Testis (tissue), 2 donors: Measurements from ENCODE around the gene ANO2.

ENCODE experiments used
- POLR2A ChIP-seq: fragments of 450-650 bp; IDR thresholded peaks from one replicate; pipeline ENCODE4 v1.6.1; 2017; ENCODE audit warnings: antibody characterized with exemption, mild to moderate bottlenecking, moderate library complexity
- TF ChIP-seq, protein P1 (sequence below), 3 experiments: fragments of 450-650 bp in 2 of 3; fragments of 200-600 bp in 1 of 3; sonication (generic) in 1 of 3; IDR thresholded peaks; one replicate each; pipeline ENCODE4 v1.5.1; 2016 to 2019; ENCODE audit warnings: antibody characterized with exemption in 3 of 3, mild to moderate bottlenecking in 2 of 3, moderate library complexity in 1 of 3

GRCh38 chr12:5916785-5917290, 28.2 kb downstream of the ANO2 start:
- TF ChIP-seq, protein P1, sequence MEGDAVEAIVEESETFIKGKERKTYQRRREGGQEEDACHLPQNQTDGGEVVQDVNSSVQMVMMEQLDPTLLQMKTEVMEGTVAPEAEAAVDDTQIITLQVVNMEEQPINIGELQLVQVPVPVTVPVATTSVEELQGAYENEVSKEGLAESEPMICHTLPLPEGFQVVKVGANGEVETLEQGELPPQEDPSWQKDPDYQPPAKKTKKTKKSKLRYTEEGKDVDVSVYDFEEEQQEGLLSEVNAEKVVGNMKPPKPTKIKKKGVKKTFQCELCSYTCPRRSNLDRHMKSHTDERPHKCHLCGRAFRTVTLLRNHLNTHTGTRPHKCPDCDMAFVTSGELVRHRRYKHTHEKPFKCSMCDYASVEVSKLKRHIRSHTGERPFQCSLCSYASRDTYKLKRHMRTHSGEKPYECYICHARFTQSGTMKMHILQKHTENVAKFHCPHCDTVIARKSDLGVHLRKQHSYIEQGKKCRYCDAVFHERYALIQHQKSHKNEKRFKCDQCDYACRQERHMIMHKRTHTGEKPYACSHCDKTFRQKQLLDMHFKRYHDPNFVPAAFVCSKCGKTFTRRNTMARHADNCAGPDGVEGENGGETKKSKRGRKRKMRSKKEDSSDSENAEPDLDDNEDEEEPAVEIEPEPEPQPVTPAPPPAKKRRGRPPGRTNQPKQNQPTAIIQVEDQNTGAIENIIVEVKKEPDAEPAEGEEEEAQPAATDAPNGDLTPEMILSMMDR (IDR thresholded peaks at IDR 0.05) = no peak
- no peak for TF ChIP-seq POLR2A
